Effector memory CD8-positive, alpha-beta T cell (primary cell): ENCODE measurements around the gene COA8.
A peak's percentile ranks its signal among the peaks of the same experiment; 100 is the strongest.

Experiments used
- ATAC-seq: fragments of 150-1000 bp; cut with Tn5 transposase; replicated peaks from 2 replicates; pipeline ENCODE4 v1.10.0; 2021; ENCODE audit warnings: mild to moderate bottlenecking, moderate library complexity
- DNase-seq, 3 experiments: peaks; one replicate each; pipeline ENCODE4 v3.0.0; 2021
- H3K27ac Mint-ChIP-seq, 2 donors: one replicate each; pipeline ENCODE4 v1.8.0; 2022; ENCODE audit warnings: mild to moderate bottlenecking in 2 of 2, mixed read lengths in 2 of 2, moderate library complexity in 2 of 2
- H3K27me3 Mint-ChIP-seq, 2 donors: one replicate each; pipeline ENCODE4 v1.8.0; 2022; ENCODE audit warnings: mixed read lengths in 2 of 2
- H3K36me3 Mint-ChIP-seq: one replicate; pipeline ENCODE4 v1.8.0; 2022; ENCODE audit warnings: mild to moderate bottlenecking, moderate library complexity, mixed read lengths; ENCODE audit not compliant: insufficient read depth
- H3K4me1 Mint-ChIP-seq, 2 donors: one replicate each; pipeline ENCODE4 v1.8.0; 2022; ENCODE audit warnings: low read depth in 2 of 2, mixed read lengths in 2 of 2
- H3K4me3 Mint-ChIP-seq, 2 donors: one replicate each; pipeline ENCODE4 v1.8.0; 2022; ENCODE audit warnings: mild to moderate bottlenecking in 2 of 2, mixed read lengths in 2 of 2, moderate library complexity in 2 of 2
- H3K9me3 Mint-ChIP-seq, 2 donors: one replicate each; pipeline ENCODE4 v1.8.0; 2022; ENCODE audit warnings: mixed read lengths in 2 of 2

The COA8 gene

DNA sequence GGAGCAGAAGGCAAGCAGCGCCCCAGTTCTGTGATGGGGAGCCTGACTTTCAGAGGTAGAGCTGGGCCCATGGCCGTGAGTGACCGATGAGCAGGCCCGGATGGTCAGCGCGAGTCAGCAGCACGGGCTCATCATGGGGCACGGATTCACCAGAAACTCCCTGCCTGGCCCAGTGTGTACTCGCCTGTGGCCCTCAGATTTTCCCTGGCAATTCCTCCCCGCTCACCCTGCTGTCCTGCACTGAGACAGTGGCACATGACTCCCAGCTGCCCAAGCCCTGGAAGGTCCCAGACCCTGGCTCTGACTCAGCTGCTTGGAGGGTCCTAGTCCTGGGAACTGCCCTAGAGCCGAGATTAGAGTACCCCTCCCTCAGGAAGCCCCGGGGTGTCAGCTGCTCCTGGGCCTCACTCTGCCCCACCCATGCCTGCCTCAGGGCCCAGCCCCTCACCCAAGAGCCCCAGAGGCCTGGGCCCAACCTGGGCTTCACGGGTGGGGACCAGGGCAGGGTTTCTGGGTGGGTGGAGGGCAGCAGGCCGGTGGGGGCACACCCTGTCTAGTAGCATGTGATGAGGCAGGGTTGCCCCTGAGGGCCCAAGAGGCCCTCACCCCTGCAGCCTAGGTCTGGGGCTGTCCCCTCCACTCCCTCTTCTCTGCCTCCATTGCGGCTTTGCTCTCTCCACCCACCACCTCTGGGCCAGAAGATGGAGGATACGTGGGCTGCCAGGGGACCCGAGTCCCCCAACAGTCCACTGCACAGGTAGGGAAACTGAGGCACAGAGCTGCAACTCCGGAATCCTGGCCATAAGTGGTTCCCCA lies 25.4 kb upstream of the COA8 start:
- Mint-ChIP-seq H3K9me3 (no peaks in the 10 kb centered on the region), H3K4me3 (no peak overlapping the region), H3K27ac (no peak overlapping the region), H3K36me3 (peaks cover 14% of the 10 kb centered on the region), H3K4me1 (peaks cover 0 to 3% of the 10 kb centered on the region in 2 donors), H3K27me3 (no peaks in the 10 kb centered on the region)
- ATAC-seq (no peak), DNase-seq (no peak)

DNA sequence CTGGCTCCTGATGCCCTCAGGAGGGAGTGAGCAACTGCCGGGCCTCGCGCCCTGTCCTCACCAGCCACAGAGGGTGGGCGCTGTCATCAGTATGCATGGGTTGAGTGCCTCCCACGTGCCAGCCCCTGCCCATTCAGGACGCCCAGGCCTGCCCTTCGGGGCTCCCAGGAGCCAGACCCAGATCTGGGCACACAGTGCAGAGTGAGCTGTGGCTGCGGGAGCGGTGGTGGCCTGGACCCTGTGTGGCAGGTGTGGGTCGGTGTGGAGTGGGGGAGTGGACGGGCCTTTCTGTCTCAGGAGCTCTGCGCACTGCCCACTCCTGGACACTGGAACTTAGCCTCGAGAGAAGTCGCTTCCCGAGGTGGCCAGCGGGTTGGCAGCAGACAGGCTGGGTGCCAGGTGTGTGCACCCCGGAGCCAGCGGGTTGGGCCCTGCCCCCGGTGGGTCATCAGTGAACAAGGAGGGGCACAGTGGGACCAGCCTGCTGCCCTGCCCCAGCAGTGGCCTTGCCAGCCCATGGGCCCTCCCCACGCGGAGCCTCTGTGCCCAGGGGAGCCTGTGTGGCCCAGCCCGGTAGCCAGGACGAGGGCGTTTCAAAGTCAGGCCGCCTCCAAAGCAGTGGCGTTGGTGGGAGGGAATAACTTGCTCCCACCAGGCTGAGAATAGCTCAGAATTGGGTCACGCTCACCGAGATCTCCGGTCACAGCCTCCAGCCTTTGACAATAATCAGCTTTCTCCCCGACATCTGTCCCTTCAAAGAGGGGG lies 24.3 kb upstream of the COA8 start:
- no peaks in the 10 kb centered on the region for H3K27me3 Mint-ChIP-seq
- no peak overlapping the region for H3K27ac Mint-ChIP-seq

DNA sequence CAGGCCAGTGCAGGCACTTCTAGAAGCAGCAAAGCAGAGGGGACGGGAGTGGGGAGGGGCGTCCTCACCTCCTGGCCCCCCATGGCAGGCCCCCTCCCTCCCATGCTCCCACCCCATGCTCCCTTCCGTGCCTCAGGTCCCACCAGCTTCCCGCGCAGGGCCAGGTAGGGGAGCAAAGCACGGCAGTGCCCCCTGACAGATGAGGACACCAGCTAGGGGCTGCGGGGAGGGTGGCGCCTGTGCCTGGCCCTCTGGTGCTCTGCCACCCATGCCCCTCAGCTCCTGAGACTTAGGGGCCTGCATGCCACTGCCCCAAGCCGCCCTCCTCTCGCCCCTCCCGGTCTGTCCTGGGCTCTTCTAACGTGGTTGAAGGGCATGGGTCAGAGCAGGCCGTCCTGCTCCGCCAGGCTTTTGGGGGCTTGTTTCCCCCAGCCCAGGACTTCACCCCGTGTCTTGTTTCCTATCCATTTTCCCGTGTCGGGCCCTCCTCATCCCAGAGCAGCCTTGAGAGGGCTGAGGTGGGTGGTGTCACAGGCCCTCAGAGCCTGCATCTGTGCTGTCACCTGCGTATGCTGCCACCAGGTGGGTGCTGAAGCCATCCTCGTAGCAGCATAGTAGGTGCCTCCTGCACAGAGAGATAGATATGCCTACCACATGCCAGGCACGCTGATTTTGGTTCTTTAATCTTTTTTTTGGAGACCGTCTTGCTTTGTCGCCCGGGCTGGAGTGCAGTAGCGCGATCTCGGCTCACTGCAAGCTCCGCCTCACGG lies 23.5 kb upstream of the COA8 start:
- no peak for DNase-seq
- peak; percentile 39 for ATAC-seq
- H3K27ac Mint-ChIP-seq, result no peak overlapping the region

More for the DNA sequence above, 24.3 kb upstream of the COA8 start:
- ATAC-seq, result no peak
- H3K9me3 Mint-ChIP-seq, result no peaks in the 10 kb centered on the region
- H3K36me3 Mint-ChIP-seq, result peaks cover 9% of the 10 kb centered on the region
- DNase-seq, result no peak
- peaks cover 0 to 3% of the 10 kb centered on the region in 2 donors for H3K4me1 Mint-ChIP-seq
- no peak overlapping the region for H3K4me3 Mint-ChIP-seq

DNA sequence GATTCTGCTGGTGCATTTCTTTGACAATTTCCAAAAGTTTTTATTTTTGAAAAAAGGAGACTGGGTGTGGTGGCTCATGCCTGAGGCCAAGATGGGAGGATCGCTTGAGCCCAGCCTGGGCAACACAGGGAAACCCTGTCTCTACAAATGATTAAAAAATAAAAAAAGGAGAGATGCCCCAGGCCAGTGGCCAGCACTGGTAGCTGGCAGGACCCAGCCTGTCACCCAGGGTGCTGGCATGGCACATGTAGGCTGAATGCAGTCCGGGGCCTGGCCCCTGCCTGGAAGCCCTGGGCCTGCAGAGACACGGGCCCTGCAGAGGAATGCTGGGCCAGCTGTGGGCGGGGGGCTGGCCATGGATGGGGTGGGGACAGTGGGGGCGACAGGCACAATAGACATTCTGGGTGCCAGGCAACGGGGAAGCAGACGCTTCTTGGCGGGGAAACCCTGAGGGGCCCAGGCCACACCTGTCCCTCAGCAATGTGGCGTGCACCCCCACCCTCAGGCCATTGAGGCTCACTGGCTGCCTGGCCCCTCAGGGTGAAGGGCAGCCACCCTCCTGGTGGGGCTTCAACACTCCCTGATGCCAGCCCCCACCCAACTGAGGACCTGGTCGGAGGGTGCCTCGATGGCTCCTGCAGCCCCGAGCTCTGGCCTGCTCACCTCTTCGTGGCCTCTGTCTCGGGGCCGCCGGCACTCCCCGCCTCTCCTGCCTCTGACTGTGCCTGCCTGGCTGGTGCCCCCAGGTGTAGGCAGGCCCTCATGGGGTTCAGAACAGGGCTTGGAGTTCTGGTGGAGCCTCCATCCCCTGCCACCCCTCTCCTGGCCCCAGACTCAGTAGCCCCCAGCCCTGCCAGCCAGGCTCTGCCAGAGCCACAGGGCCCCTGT lies 21.7 kb upstream of the COA8 start:
- Mint-ChIP-seq H3K4me3 (no peak overlapping the region), H3K27me3 (no peaks in the 10 kb centered on the region), H3K9me3 (no peaks in the 10 kb centered on the region), H3K27ac (no peak overlapping the region), H3K36me3 (peaks cover 10% of the 10 kb centered on the region), H3K4me1 (peaks cover 0 to 3% of the 10 kb centered on the region in 2 donors)
- no peak for ATAC-seq
- DNase-seq, result no peak

More for the DNA sequence above, 23.5 kb upstream of the COA8 start:
- Mint-ChIP-seq H3K36me3 (peaks cover 9% of the 10 kb centered on the region), H3K4me3 (no peak overlapping the region), H3K9me3 (no peaks in the 10 kb centered on the region), H3K4me1 (peaks cover 0 to 3% of the 10 kb centered on the region in 2 donors), H3K27me3 (no peaks in the 10 kb centered on the region)

DNA sequence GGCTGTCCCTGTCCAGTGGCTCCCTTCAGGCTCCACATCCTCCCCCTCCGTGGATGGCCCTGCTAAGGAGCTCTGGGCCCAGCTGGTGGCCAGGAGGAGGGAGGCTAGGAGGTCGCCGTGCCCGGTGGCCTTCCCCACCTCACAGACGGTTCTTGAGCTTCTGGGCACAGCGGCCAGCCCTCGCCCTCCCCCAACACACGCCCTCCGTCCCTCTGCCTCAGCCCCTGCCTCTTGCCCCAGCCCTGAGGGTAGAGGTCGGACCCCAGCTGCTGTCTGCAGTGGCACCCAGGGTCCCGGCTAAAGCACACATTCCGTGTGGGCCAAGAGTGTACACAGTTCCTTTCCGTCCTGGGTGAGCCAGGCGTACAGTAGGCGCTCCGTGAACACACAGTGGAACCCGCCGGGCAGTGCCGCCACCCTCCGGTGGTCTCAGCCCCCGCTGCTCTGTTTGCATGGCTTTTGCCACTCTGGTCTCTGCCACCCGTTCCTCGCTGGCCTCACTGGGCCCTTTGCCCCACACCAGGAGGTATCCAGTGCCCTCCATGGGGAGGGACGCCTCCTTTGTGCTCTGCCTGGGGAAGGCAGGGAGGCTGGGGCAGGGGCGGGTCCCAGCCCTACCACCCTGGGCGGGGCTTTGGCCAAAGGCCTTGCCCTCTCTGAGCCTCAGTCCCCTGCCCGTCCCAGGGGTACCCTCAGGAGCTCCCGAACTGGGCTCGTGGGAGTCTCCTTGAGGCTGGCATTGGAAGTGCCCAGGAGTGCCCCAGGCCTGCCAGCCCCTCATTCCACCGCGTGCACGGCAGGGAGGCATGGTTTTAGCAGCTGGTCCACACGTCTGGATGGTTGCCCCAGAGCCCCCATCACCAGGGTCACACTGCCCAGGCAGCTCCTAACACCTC lies 20.8 kb upstream of the COA8 start:
- DNase-seq (no peak), ATAC-seq (no peak)
- H3K27me3 Mint-ChIP-seq, result no peaks in the 10 kb centered on the region
- H3K36me3 Mint-ChIP-seq, result peaks cover 7% of the 10 kb centered on the region
- H3K9me3 Mint-ChIP-seq, result no peaks in the 10 kb centered on the region
- H3K27ac Mint-ChIP-seq, result no peak overlapping the region
- H3K4me1 Mint-ChIP-seq, result peaks cover 0 to 5% of the 10 kb centered on the region in 2 donors
- H3K4me3 Mint-ChIP-seq, result no peak overlapping the region

DNA sequence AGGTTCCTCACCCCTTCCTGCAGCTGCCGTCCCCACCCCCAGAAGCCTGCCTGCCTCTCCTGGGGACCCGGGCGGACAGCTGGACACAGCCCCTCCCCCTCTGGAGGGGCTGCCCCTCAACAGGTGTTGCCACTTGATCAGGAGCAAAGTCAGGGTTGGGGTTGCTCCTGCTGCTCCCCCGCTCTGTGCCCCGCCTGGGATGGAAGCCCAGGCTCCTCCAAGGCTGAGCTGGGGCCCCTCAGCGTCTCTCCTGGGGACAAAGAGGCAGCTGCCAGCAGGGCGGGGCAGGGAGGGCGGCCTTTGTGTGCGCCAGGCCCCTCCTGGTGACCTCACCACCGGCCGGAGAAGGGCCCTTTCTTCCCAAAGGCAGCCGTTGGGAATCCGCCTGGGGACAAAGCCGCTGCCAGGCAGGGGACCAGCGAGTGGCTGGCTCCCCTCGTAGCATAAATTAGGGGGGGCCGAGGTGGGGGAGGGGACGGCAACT lies 20.1 kb upstream of the COA8 start:
- H3K27ac Mint-ChIP-seq, result no peak overlapping the region
- peaks cover 7% of the 10 kb centered on the region for H3K36me3 Mint-ChIP-seq
- DNase-seq (no peak), ATAC-seq (no peak)
- peaks cover 0 to 5% of the 10 kb centered on the region in 2 donors for H3K4me1 Mint-ChIP-seq
- H3K9me3 Mint-ChIP-seq, result no peaks in the 10 kb centered on the region
- H3K4me3 Mint-ChIP-seq, result no peak overlapping the region
- no peaks in the 10 kb centered on the region for H3K27me3 Mint-ChIP-seq

DNA sequence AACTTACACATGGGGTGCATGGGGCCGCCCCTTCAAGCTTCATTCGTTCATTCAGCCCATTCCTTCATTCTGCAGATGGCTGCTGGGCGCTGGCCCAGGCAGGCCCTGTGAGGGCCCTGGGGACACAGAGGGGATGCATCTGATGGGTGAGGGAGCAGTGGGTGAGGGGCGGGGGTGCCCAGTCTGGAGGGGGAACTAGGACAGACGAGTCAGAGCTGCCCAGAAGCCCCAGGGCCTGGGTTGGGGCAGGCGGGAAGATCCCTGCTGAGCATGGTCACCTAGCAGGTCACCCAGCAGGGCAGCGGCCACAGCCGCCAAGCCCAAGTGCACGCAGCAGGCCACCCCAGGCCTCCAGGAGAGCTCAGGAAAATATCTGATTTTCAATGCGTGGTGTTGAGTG lies 19.6 kb upstream of the COA8 start:
- no peak overlapping the region for H3K27ac Mint-ChIP-seq
- DNase-seq (no peak), ATAC-seq (no peak)
- peaks cover 7% of the 10 kb centered on the region for H3K36me3 Mint-ChIP-seq
- H3K4me3 Mint-ChIP-seq, result no peak overlapping the region
- no peaks in the 10 kb centered on the region for H3K27me3 Mint-ChIP-seq
- no peaks in the 10 kb centered on the region for H3K9me3 Mint-ChIP-seq
- peaks cover 0 to 5% of the 10 kb centered on the region in 2 donors for H3K4me1 Mint-ChIP-seq

DNA sequence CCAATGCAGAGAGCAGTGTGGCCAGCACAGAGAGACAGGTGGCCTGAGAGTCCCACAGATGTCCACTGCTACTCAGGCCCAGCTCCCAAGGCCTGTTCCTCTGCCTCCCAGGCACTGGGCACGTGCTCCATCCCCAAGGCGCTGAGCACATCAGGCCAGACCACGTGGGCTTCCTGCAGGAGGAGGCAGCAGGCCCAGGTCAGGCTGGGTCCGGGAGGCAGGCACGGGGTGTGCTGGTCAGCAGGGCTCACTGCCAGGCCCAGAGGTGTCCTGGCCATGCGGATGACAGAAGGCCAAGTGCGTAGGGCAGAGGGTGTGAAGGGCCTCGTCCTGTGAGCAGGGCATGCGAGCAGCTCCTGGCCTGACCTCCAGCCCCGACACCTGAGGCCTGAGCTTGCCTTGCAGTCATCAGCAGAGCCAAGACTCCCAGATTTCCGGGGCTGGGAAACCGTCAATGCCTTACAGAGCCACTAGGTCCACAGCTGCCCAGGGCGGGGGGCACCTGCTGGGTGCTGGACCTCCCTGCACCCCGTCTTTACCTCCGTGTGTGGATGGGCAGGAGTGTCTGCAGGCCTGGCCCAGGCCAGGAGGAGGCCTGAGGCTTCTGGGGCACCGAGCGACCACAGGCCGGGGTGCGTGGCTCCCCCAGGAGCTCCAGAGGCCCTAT lies 18.9 kb upstream of the COA8 start:
- Mint-ChIP-seq H3K27ac (no peak overlapping the region), H3K36me3 (peaks cover 7% of the 10 kb centered on the region), H3K9me3 (no peaks in the 10 kb centered on the region), H3K4me3 (no peak overlapping the region), H3K4me1 (peaks cover 3 to 5% of the 10 kb centered on the region in 2 donors), H3K27me3 (no peaks in the 10 kb centered on the region)
- no peak for DNase-seq
- ATAC-seq, result no peak

DNA sequence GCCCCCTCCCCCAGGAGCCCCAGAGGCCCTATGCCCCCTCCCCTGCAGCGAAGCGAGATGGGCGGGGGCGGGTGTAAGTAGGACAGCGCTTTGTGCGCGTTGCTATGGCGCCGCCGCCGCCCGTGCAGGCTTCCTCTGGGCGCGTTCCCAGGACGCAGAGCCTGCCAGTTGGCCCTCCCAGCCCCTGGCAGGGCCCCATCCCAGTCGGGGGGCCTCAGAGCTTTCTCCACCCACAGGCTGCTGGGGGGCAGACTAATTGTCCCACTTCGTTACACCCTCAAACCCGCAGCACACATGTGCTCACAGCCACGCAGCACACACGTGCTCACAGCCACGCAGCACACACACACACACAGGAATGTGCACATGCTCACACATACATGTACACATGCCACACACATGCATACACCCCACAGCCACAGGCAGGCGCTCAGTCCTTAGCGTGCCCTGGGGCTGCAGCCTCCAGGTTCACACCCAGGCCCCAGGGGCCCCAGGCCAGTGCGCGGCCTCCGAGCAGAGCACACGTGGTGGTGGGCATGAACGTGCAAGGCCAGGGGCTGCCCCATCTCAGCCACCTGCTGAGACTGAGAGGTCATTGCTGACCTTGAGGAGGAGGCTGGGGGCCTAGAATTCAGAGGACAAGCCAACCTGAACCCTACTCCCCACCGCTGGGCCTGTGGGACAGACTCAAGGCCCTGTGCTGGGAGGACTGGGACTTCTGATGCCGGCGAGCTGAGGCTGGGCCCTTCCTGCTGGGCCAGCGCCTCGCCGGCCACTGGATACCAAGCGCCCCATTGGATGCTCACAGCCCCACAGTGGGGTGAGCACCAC lies 18.2 kb upstream of the COA8 start:
- no peaks in the 10 kb centered on the region for H3K9me3 Mint-ChIP-seq
- H3K27me3 Mint-ChIP-seq, result no peaks in the 10 kb centered on the region
- peaks cover 3% of the 10 kb centered on the region in 2 donors for H3K4me1 Mint-ChIP-seq
- no peak overlapping the region for H3K4me3 Mint-ChIP-seq
- ATAC-seq (no peak), DNase-seq (no peak)
- peaks cover 4% of the 10 kb centered on the region for H3K36me3 Mint-ChIP-seq
- H3K27ac Mint-ChIP-seq, result no peak overlapping the region

DNA sequence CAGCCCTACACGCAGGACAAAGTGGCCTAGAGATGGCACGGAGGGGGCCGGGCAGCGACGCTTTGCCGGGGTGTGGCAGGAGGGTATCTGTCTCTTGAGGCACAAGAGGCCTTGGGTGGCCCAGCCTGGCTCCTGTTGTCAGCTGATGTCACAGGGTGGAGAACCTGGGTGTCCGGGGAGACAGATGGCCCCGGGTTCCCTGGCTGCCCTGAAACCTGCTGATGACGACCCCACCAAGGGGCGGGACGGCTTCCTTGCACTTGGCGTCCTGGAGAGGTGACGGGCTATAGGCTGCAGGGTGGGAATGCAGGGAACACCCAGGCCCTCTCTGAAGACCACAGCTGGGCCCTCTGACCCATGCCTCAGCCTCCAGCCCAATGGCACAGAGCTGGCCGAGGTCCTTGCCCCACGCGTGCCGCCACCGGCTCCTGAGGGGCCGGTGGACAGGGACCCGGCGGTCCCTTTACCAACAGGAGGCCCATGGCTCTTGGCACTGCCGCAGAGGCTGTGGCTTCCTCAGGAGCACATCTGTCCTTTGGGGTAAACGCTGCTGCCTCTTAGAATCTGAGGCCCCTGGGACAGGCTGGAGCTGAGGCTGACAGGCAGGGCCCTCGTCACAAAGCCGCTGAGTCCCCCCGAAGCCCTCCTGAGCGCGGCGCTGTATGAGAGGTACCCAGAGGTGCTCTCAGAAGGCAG lies 17.4 kb upstream of the COA8 start:
- Mint-ChIP-seq H3K27me3 (no peaks in the 10 kb centered on the region), H3K9me3 (no peaks in the 10 kb centered on the region), H3K4me3 (no peak overlapping the region), H3K4me1 (peaks cover 3% of the 10 kb centered on the region in 2 donors), H3K36me3 (peaks cover 4% of the 10 kb centered on the region), H3K27ac (no peak overlapping the region)
- ATAC-seq (no peak), DNase-seq (no peak)
